NCI-H524 (cell line): ENCODE data around the gene ZNF716.
"Not testable (repeated sequence)": the region's sequence is repeated elsewhere in the genome, so short reads cannot be mapped to it uniquely, and the experiment has no call there.

ENCODE experiments used
- DNase-seq, 2 experiments: peaks; one replicate each; lab custom pipeline; 2025; lab: John Stamatoyannopoulos, UW

Gene ZNF716

DNA sequence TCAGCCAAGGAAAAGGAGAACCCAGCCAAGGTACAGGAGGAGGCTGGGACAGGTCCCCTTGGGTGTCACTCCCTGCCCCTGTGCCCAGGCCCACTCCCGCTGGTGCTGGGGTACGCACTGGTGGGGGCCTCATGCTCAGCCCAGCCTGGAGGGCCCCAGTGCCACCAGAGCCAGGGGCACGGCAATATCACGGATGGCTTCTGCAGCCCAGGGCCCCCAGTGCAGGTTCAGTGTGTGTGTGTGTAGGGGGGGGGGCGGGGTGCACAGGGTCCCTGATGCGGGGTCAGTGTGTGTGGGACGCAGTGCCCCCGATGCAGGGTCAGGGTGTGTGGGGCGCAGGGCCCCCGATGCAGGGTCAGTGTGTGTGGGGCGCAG is 23.4 kb upstream of the ZNF716 start:
- DNase-seq, result no peak

GRCh38 chr7:57427146-57427545 is 22.8 kb upstream of the ZNF716 start:
- DNase-seq, result no peak

DNA sequence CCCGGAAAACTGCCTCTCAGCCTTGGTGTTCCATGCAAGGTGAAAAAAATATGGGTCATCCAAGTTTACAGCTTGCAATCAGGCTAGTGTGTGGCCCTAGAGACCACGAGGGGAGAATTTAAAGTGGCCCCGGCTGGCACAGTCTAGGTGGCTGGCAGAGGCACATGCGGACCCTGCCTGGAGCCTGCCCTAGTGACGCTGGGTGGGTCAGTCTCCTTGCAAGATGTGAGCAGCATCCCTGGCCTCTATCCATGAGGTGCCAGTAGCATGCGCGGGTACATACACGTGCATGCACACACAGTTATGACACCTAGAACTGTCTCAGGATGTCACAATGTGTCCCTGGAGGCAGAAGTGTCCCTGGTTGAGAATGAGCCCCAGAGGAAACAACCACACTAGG is 22.4 kb upstream of the ZNF716 start:
- DNase-seq, result no peak

- no peak for DNase-seq
Measured at GRCh38 chr7:57432583-57432982, 17.4 kb upstream of the ZNF716 start.

- no peak for DNase-seq
Measured at GRCh38 chr7:57437581-57437980, 12.4 kb upstream of the ZNF716 start.

- DNase-seq, result no peak
Measured at GRCh38 chr7:57438244-57438643, 11.7 kb upstream of the ZNF716 start.

GRCh38 chr7:57443567-57443966 is 6.4 kb upstream of the ZNF716 start:
- DNase-seq, result no peak

DNA sequence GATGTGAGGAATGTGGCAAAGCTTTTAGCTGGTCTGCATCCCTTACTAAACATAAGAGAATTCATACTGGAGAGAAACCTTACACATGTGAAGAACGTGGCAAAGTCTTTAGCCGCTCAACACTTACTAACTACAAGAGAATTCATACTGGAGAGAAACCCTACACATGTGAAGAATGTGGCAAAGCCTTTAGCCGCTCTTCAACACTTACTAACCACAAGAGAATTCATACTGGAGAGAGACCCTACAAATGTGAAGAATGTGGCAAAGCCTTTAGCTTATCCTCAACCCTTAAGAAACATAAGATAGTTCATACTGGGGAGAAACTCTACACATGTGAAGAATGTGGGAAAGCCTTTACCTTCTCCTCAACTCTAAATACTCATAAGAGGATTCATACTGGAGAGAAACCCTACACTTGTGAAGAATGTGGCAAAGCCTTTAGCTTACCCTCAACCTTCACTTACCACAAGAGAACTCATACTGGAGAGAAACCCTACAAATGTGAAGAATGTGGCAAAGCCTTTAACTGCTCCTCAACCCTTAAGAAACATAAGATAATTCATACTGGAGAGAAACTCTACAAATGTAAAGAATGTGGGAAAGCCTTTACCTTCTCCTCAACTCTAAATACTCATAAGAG is 19.3 kb downstream of the ZNF716 start:
- DNase-seq, result not testable (repeated sequence)

- not testable (repeated sequence) for DNase-seq
Measured at GRCh38 chr7:57480304-57480703, 30.3 kb downstream of the ZNF716 start.

GRCh38 chr7:57485022-57485421 is 35.0 kb downstream of the ZNF716 start:
- DNase-seq, result not testable (repeated sequence)

DNA sequence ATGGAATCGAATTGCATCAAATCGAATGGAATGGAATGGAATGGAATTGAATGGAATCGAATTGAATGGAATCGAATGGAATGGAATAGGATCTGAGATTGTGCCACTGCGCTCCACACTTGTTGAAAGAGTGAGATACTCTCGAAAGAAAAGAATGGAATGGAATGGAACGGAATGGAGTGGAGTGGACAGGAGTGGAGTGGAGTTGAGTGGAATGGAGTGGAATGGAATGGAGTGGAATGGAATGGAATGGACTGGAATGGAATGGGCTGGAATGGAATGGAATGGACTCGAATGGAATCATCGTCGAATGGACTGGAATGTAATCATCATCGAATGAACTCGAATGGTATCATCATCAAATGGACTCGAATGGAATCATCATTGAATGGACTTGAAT is 38.0 kb downstream of the ZNF716 start:
- DNase-seq, result no peak

GRCh38 chr7:57495111-57495510 is 45.1 kb downstream of the ZNF716 start:
- not testable (repeated sequence) for DNase-seq

DNA sequence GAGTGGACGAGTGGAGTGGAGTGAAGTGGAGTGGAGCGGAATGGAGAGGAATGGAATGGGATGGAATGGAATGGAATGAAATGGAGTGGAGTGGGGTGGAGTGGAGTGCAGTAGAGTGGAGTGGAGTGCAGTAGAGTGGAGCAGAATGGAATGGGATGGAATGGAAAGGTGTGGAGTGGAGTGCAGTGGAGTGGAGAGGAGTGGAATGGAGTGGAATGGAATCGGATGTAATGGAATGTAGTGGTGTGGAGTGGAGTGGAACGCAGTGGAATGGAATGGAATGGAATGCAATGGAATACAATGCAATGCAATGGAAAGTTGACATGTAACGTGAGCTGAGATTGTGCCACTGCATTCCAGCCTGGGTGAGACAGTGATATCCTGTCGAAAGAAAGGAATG is 46.4 kb downstream of the ZNF716 start:
- DNase-seq, result no peak

GRCh38 chr7:57505176-57505575 is 55.2 kb downstream of the ZNF716 start:
- DNase-seq, result no peak
